Measurements from ENCODE around the gene TSPAN18.

TSPAN18 gene

DNA sequence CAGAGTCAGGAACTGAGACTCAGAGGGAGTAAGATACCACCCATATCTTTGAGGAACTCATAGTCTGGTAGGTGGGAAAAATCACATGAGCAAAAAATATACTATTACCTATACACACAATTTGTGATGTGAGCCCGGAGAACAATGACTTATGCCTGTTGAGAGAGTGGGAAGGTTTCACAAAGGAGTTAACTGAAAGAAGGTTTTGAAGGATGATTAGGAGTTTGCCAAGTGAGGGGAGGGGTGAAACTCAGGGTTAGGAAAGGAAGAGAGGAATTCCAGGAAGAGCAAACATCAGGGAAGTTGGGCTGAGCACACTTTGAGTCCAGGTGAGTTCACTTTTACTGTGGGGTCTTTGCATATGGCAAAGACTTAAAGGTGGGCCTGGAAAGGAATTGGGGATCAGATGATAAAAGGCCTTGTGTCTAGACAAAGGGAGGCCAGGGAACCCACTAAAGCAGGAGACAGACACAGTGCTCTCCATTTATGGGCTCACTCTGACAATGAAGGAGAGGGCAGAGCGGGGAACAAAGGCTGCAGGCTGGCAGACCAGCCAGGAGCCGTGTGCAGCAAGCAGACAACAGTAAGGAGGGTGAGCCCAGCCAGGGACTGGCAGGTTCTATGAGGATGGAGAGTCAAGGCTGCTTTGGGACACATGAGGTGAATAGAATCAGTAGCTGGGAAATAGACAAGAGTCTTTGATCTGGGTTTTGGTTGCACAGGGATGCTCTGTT, 33.1 kb downstream of the TSPAN18 start:
- no peak for DNase-seq (ENCODE audit: low read depth, low spot score)

DNA sequence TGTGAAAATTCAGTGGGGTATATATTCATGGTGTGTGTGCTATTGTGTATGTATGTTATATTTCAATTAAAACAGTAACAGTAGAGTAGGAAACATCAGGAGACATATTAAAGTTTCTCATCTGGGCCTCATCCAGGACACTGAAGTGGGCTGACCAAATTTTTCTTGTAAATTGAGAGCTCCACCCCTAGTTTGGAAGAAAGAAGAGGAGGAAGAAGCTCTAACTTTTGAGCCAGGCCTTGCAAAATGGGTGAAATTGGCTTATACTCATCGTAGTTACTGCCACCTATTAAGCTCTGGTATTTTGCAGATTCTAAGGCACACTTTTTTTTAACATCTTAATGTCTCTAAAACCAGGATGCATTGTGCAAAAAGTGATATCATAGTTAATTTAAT, 33.7 kb downstream of the TSPAN18 start:
- DNase-seq (ENCODE audit: low read depth, low spot score), result no peak

GRCh38 chr11:44760917-44761550, 34.3 kb downstream of the TSPAN18 start:
- no peak for DNase-seq (ENCODE audit: low read depth, low spot score)

- no peak for DNase-seq (ENCODE audit: low read depth, low spot score)
Observed at GRCh38 chr11:44761551-44761961, 34.8 kb downstream of the TSPAN18 start.

DNA sequence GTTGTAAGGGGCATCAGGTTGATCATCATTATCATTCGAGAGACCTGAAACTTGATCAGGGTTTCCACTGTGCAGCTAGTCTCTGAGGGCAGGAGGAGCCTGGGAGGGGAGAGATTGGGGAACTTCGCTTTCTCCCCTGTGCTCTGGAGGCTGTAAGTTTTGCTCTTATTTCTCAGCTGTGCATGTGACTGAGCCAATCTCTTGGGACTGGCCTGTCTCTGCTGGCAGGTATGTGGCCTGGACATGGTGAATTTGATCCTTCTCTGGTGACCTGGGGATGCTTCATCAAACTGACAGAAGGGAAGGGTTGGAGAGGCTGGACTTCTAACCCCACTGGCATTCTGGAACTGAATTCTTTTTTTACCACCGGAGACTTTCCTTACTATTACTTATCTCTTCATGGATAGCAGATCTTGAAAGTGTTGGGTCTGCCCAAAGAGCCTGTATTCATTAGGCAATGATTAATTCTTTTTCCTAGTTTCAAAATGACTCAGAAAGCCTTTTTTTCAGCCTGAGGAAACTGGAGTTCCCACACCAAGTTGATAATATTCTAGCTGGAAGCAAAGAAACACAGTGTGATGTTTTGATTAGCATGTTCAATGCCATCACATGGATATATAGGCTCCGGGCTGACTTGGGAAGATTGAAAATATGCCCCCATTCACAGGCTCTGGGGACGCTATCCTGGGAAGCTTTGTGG, 36.5 kb downstream of the TSPAN18 start:
- no peak for DNase-seq (ENCODE audit: low read depth, low spot score)

DNA sequence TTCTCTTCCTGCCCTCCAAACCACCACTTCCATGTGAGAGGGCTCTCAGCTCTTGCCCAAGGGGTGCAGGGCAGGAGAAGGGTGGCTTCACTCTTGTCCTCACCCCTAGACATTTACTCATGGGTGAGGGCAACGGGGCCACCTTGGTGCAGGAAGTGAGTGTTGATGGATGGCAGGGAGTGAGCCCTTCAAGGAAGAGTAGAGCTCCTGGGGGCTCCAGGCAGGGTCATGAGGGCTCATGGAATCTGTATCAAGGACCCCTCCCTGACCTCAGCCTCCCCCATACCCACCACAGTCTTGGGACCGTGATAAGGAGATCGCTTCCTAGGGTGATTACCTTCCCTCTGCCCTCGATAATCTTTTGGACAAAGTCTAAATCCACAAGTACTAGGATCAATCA, 37.8 kb downstream of the TSPAN18 start:
- no peak for DNase-seq (ENCODE audit: low read depth, low spot score)

DNA sequence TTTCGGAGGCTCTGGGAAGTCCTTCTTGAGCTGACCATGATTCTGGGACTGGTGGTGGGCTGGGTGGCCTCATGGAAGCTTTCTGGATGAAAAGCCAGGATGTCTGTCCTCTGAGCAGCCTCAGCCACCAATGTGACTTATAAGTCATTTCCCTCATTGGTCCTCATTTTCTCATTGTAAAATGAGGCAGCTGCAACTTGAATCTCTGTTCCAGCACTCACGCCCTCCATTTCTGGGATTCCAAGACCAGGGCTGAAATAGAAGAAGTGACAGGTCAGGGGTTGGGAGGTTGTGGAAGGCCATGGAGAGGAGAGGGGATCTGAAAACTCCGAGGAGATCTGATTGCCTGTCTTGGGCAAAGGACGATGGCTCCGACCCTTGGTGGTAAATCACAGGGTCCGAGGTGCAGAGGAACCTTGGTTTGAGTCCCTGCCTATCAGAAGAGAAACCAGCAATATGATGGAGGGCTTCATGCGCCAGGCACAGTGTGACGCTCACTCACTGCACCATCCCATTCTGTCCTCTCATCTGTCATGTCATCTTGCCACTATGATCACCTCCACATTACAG, 38.3 kb downstream of the TSPAN18 start:
- no peak for DNase-seq (ENCODE audit: low read depth, low spot score)

DNA sequence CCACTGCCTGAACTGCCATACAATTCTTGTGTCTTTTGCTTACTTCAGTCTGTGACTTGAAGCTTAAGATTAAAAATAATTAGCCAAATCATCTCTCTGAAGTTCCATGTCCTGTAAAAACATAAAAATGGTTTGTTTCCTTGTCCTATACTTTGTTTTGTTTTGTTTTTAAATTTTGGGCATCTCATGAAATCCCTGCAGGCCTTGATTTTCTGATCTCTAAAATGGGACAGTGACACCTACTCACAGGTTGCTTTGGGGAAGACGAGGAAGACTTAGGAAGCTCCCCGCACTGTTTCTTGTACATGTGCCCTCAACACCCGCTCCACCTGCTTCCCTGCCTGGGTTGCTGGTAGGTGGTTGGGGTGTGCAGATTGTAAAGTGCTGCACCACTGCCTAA, 38.9 kb downstream of the TSPAN18 start:
- no peak for DNase-seq (ENCODE audit: low read depth, low spot score)

DNA sequence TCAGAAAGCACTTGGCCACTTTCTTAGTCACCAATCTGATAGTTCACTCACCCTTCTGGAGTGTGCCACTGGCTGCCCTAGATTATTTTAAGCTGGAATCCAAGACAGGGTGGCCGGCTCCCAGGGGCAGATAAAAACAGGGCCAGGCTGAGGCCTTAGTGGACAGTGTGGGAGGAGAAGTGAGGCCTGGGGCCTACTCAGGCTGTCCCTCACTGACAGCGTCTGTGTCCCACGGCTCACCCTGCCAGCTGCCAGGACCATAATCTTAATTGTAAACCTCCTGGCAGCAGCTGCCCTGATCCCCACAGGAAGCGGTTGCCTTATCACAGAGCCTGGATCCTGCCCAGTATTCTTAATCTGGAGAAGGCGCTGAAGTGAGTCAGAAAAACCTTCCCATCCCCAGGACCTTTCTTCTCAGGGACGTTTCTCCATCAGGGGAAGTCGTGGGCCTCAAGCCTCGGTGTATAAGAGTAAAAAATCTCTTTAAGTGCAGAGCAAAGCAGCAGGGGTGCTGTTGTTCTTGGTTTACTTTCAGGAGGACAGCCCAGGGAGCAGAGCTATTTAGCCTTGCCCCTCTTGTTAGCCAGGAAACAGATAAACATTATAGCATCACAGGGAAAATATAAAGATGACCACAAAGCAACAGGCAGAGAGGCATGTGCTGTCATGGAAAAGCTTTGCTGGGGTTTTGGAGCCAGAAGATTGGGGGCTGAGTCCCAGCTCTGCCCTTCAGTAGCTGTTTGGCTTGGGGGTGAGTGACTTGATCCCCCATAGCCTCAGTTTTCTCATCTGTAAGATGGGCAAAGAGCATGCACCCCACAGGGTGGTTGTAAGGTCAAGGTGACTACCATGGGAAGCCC, 39.6 kb downstream of the TSPAN18 start:
- peak; percentile 96 for DNase-seq (ENCODE audit: low read depth, low spot score)

DNA sequence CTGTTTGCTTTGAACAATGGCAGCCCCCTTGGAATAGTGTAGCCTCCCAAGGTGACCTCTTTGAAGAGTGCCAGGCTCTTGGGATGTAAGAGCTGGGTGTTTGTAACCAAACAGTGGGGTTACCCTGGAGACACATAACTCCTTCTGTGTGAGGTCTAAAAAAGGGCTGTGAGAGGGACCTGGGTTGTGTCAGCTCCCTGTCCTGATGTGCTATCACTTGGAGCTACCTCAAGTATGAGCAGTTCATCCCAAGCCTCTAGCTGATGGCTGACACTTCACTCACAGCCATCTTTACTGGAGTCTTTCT, 40.2 kb downstream of the TSPAN18 start:
- peak; percentile 37 for DNase-seq (ENCODE audit: low read depth, low spot score)

- no peak for DNase-seq (ENCODE audit: low read depth, low spot score)
Observed at GRCh38 chr11:44767421-44767820, 40.7 kb downstream of the TSPAN18 start.

GRCh38 chr11:44770401-44770800, 43.6 kb downstream of the TSPAN18 start:
- DNase-seq (ENCODE audit: low read depth, low spot score), result no peak

- no peak for DNase-seq (ENCODE audit: low read depth, low spot score)
Observed at GRCh38 chr11:44771252-44771734, 44.5 kb downstream of the TSPAN18 start.

DNA sequence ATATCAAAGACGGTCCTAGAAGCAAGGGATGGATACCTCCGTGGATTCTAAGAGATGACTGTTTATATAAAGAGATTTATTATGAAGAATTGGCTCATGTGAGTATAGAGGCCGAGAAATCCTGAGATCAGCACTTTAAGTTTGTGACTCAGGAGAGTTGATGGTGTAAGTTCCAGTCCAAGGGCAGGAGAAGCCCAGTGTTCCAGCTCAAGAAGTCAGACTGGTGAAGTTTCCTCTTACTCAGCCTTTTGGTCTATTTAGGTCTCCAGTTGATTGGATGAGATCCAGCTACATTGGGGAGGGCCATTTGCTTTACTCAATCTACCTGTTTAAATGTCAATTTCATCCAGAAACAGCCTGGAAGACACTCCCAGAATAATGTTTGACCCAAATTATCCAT, 45.1 kb downstream of the TSPAN18 start:
- DNase-seq (ENCODE audit: low read depth, low spot score), result no peak

GRCh38 chr11:44773351-44773965, 46.7 kb downstream of the TSPAN18 start:
- DNase-seq (ENCODE audit: low read depth, low spot score), result no peak

DNA sequence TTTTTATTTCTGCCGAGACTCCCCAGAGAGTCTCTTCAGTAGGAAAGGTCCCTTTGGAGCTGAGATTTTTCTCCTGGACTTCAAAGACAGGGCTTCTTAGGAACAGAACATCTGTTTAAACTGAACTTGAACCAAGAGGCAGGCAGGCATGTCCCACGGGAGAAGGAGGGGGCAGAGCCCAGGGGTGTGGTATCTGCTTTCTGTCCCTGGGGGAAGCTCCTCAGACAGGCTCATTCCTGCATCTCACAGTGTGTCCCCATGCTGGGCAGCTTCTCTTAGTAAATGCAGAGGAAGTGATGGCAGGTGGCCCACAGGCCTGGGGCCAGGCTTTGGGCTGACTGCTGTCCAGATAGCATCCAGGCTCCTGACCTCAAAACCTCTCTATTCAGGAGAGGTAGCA, 47.3 kb downstream of the TSPAN18 start:
- DNase-seq (ENCODE audit: low read depth, low spot score), result no peak

DNA sequence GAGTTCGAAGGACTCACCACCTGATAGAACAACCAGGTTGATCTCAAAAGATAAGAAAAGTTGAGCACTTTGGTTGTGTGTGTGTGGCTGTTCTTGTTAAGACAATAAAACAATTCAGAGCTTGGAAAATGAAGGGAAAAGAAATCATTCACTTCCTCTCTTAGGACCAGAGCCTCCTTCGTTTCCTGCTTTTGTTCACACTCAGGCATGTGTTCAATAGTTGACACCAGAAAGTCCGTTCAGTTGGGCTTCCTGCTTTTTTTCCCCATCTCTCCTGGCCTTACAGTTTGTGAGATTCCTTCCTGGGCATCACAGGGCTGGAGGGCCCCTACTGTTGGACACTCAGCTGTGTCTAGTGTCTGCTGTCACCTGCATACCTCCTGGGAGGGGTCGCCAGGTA, 48.0 kb downstream of the TSPAN18 start:
- DNase-seq (ENCODE audit: low read depth, low spot score), result no peak

GRCh38 chr11:44775366-44775984, 48.7 kb downstream of the TSPAN18 start:
- DNase-seq (ENCODE audit: low read depth, low spot score), result no peak

- no peak for DNase-seq (ENCODE audit: low read depth, low spot score)
Observed at GRCh38 chr11:44775985-44776446, 49.3 kb downstream of the TSPAN18 start.

GRCh38 chr11:44776551-44777208, 49.9 kb downstream of the TSPAN18 start:
- no peak for DNase-seq (ENCODE audit: low read depth, low spot score)
